Tibial nerve (tissue), 4 donors: ENCODE data around the gene INPP4A. TPM values are rescaled to one million over a fixed set of nuclear protein-coding genes. Genes with fewer than 3 reads are reported as not detected.

ENCODE experiments used
- DNase-seq, 2 donors: peaks; one replicate each; pipeline ENCODE4 v3.0.0-alpha.2; 2019; ENCODE audit warnings: low spot score in 2 of 2
- H3K27ac ChIP-seq, 4 donors: fragments of 200-600 bp; sonication (generic) in 3 of 4; one replicate each; pipeline ENCODE4 v1.5.1; 2017 to 2019; ENCODE audit warnings: mild to moderate bottlenecking in 1 of 4
- H3K27me3 ChIP-seq, 2 donors: fragments of 200-600 bp; sonication (generic) in 1 of 2; one replicate each; pipeline versions ENCODE4 v1.5.1 to v1.6.0; 2017 to 2019
- H3K36me3 ChIP-seq, 3 donors: fragments of 200-600 bp; sonication (generic); one replicate each; pipeline ENCODE4 v1.5.1; 2018 to 2019
- H3K4me1 ChIP-seq, 4 donors: fragments of 200-600 bp; sonication (generic) in 3 of 4; one replicate each; pipeline ENCODE4 v1.5.1; 2017 to 2019
- H3K4me3 ChIP-seq, 4 donors: fragments of 200-600 bp; sonication (generic) in 3 of 4; one replicate each; pipeline ENCODE4 v1.5.1; 2017 to 2019; ENCODE audit warnings: mild to moderate bottlenecking in 1 of 4, moderate library complexity in 1 of 4
- H3K9me3 ChIP-seq, 4 donors: fragments of 200-600 bp; sonication (generic) in 3 of 4; one replicate each; pipeline ENCODE4 v1.5.1; 2017 to 2019
- CTCF ChIP-seq, 5 experiments: fragments of 200-600 bp in 3 of 5; fragments of 450-650 bp in 2 of 5; sonication (generic) in 3 of 5; IDR thresholded peaks; one replicate each; pipeline ENCODE4 v1.5.1; 2016 to 2019; ENCODE audit warnings: antibody characterized with exemption in 5 of 5, mild to moderate bottlenecking in 3 of 5, moderate library complexity in 2 of 5
- EP300 ChIP-seq, 2 donors: sonication (generic); formaldehyde crosslinking; IDR thresholded peaks; one replicate each; pipeline ENCODE4 v1.6.1; 2017; ENCODE audit warnings: antibody characterized with exemption in 2 of 2, mild to moderate bottlenecking in 1 of 2
- POLR2A ChIP-seq, 2 donors: fragments of 450-650 bp; IDR thresholded peaks; one replicate each; pipeline ENCODE4 v1.6.1; 2017; ENCODE audit warnings: antibody characterized with exemption in 2 of 2, mild to moderate bottlenecking in 2 of 2, moderate library complexity in 2 of 2
- whole genome bisulfite sequencing, 2 donors: methylation state at CpG; one replicate each; pipeline ENCODE4 v1.1.5; 2018; 5-methylcytosine and 5-hydroxymethylcytosine counted together
- total RNA-seq, 4 donors: library from RNA; depleted of rRNA; stranded (reverse); fragments of >200 nt; gene quantifications; one replicate each; pipeline ENCODE4 v1.1.0, GENCODE V29; 2016

INPP4A gene
- total RNA-seq, 4 donors from 2014 or later: 23.7 to 45.0 (median 30.9) TPM

- H3K27ac ChIP-seq: no peak overlapping the region
- peaks cover 0 to 29% (median 16%) of the 10 kb centered on the region in 4 donors for H3K4me1 ChIP-seq
- H3K36me3 ChIP-seq: no peaks in the 10 kb centered on the region
- H3K9me3 ChIP-seq: no peaks in the 10 kb centered on the region
- WGBS, 2 donors: 86 to 90% methylated on average over 3 of the region's 3 CpGs
- H3K4me3 ChIP-seq: no peak overlapping the region
- no peak for DNase-seq
- TF ChIP-seq POLR2A (IDR thresholded peaks at IDR 0.05): no peak
- no peak for TF ChIP-seq CTCF (IDR thresholded peaks at IDR 0.05)
- no peak for TF ChIP-seq EP300 (IDR thresholded peaks at IDR 0.05)
- H3K27me3 ChIP-seq: no peaks in the 10 kb centered on the region
Observed at GRCh38 chr2:98467652-98468051, 23.0 kb downstream of the INPP4A start.

DNA sequence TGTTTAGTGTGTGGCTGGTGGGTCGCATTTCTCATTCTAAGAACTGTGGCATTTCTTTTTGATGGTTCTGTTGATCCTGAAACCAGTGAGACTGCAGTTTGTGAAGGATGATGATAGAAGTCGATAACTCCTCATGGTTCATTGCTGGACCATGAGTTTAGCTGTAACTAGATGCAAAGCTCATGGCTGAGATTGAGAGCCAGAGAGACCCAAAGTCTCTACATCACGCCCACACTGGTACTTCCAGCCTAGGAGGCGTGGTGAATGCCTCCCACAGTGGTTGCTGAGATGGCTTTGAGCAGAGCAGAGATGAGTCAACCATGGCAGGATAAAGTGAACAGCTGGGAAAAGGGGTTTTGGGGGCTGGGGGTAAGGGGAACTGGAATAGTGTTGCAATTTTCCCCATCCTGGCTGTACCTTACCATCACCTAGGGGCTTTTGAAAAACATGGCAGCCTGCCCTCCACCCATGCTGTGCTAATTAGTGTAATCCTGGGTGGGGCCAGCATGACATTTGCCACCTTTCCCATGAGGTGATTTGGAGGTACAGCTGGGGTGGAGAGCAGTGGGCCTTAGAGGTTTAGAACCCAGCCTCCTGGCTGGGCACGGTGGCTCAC is 24.1 kb downstream of the INPP4A start:
- Histone ChIP-seq H3K27me3 (no peaks in the 10 kb centered on the region), H3K4me3 (no peak overlapping the region), H3K36me3 (no peaks in the 10 kb centered on the region), H3K4me1 (peaks cover 0 to 29% (median 16%) of the 10 kb centered on the region in 4 donors), H3K27ac (no peak overlapping the region), H3K9me3 (no peaks in the 10 kb centered on the region)
- TF ChIP-seq CTCF (IDR thresholded peaks at IDR 0.05) (no peak), POLR2A (IDR thresholded peaks at IDR 0.05) (no peak), EP300 (IDR thresholded peaks at IDR 0.05) (no peak)
- no peak for DNase-seq
- WGBS, 2 donors: 89 to 96% methylated on average over 5 of the region's 5 CpGs

DNA sequence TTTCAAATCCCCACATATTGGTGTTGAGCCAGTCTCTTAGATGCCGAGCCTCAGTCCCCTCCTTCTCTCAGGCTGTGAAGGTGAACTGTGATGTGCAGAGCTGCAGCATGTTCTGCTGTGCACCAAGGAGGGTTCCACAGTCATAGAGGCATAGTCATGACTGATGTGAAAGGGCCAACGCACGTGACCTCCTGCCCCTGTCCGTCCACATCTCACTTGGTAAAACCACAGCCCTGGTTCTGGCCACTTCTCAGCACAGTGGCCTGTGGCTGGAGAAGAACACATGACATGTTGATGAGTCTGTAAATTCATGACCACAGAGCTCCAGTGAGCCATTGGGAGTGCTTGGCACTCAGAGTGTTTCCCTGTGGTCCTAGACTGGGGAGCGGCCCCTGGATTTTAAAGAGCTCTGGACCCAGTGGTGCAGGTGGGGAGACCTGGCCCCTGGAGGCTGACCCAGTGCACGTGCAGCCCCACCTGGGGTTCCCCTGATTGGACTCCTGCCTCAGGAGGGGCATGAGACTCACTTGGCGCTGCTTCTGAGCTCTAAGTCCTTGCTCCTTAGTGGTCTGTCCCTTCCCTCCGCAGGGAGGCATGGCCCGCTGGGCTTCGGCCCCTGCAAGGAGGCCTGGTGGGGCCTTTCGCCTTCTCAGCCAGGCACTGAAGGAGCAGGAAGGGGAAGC is 25.3 kb downstream of the INPP4A start:
- no peak for DNase-seq
- H3K4me1 ChIP-seq: peaks cover 0 to 23% (median 13%) of the 10 kb centered on the region in 4 donors

DNA sequence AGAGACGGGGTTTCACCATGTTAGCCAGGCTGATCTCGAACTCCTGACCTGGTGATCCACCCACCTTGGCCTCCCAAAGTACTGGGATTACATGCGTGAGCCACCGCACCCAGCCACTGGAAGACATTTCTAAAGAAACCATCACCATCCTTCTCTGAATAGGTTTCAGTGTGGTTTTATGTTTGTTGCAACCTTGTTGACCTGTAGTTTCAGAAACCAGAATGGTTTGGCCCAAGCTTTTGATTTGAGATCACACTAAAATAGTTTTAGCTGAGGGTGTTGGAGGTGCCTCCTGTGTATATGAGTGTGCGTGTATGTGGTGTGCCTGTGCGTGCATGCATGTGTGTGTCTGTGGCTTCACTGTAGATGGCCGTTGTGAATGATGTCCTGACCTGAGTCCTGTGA is 26.2 kb downstream of the INPP4A start:
- no peak overlapping the region for H3K4me3 ChIP-seq
- H3K27me3 ChIP-seq: no peaks in the 10 kb centered on the region
- H3K36me3 ChIP-seq: no peaks in the 10 kb centered on the region
- no peak for TF ChIP-seq EP300 (IDR thresholded peaks at IDR 0.05)
- TF ChIP-seq POLR2A (IDR thresholded peaks at IDR 0.05): no peak
- TF ChIP-seq CTCF (IDR thresholded peaks at IDR 0.05): no peak
- peaks cover 0 to 14% (median 6%) of the 10 kb centered on the region in 4 donors for H3K4me1 ChIP-seq
- no peak for DNase-seq
- H3K27ac ChIP-seq: no peak overlapping the region
- H3K9me3 ChIP-seq: no peaks in the 10 kb centered on the region
- WGBS, 2 donors: 84 to 95% methylated on average over 7 of the region's 7 CpGs

More for the DNA sequence above, 25.3 kb downstream of the INPP4A start:
- Histone ChIP-seq H3K27ac (no peak overlapping the region), H3K36me3 (no peaks in the 10 kb centered on the region), H3K9me3 (no peaks in the 10 kb centered on the region), H3K27me3 (no peaks in the 10 kb centered on the region), H3K4me3 (no peak overlapping the region)
- WGBS, 2 donors: 88 to 94% methylated on average over 9 to 11 of the region's 11 CpGs
- TF ChIP-seq POLR2A (IDR thresholded peaks at IDR 0.05): no peak
- TF ChIP-seq CTCF (IDR thresholded peaks at IDR 0.05): no peak
- no peak for TF ChIP-seq EP300 (IDR thresholded peaks at IDR 0.05)

GRCh38 chr2:98471402-98472131 is 26.9 kb downstream of the INPP4A start:
- Histone ChIP-seq H3K27me3 (no peaks in the 10 kb centered on the region), H3K4me3 (no peak overlapping the region), H3K9me3 (no peaks in the 10 kb centered on the region), H3K27ac (no peak overlapping the region), H3K36me3 (no peaks in the 10 kb centered on the region), H3K4me1 (peaks cover 0 to 9% (median 2%) of the 10 kb centered on the region in 4 donors)
- no peak for DNase-seq
- WGBS, 2 donors: 86 to 95% methylated on average over 10 of the region's 10 CpGs
- TF ChIP-seq CTCF (IDR thresholded peaks at IDR 0.05): no peak
- no peak for TF ChIP-seq EP300 (IDR thresholded peaks at IDR 0.05)
- TF ChIP-seq POLR2A (IDR thresholded peaks at IDR 0.05): no peak
